Lung (tissue), 12 donors: ENCODE results near the gene CACNA1C. TPM values are rescaled to one million over a fixed set of nuclear protein-coding genes. Genes with fewer than 3 reads are reported as not detected.

Experiments used
- ATAC-seq: fragments of 200-7000 bp; cut with Tn5 transposase; one replicate; pipeline ENCODE4 v1.9.1; 2020; ENCODE audit warnings: moderate number of reproducible peaks; ENCODE audit not compliant: insufficient read depth, low FRiP score
- DNase-seq, 3 donors: peaks; one replicate each; pipeline ENCODE4 v3.0.0-alpha.2; 2013 to 2017
- H3K27ac ChIP-seq, 2 donors: one replicate each; pipeline ENCODE4 v1.5.1; 2013; ENCODE audit warnings: mild to moderate bottlenecking in 2 of 2, moderate library complexity in 2 of 2, control low read depth in 1 of 2, inconsistent platforms in 1 of 2, low read depth in 1 of 2, low read length in 1 of 2
- H3K27me3 ChIP-seq, 3 donors: one replicate each; pipeline ENCODE4 v1.5.1; 2013; ENCODE audit warnings: low read length in 2 of 3; ENCODE audit not compliant: control insufficient read depth in 3 of 3, insufficient read depth in 3 of 3
- H3K36me3 ChIP-seq, 4 donors: one replicate each; pipeline ENCODE4 v1.5.1; 2013; ENCODE audit warnings: low read length in 4 of 4, mild to moderate bottlenecking in 1 of 4, moderate library complexity in 1 of 4; ENCODE audit not compliant: control insufficient read depth in 4 of 4, insufficient read depth in 4 of 4
- H3K4me1 ChIP-seq, 5 donors: one replicate each; pipeline ENCODE4 v1.5.1; 2013; ENCODE audit warnings: low read length in 5 of 5, mild to moderate bottlenecking in 2 of 5, moderate library complexity in 1 of 5; ENCODE audit not compliant: control insufficient read depth in 5 of 5, insufficient read depth in 5 of 5
- H3K4me3 ChIP-seq: one replicate; pipeline ENCODE4 v1.5.1; 2013; ENCODE audit warnings: mild to moderate bottlenecking, control low read depth, moderate library complexity
- H3K9ac ChIP-seq, 2 donors: one replicate each; pipeline ENCODE4 v1.5.1; 2013; ENCODE audit warnings: low read length in 2 of 2, control low read depth in 1 of 2; ENCODE audit not compliant: insufficient read depth in 1 of 2
- H3K9me3 ChIP-seq, 4 donors: one replicate each; pipeline ENCODE4 v1.5.1; 2013; ENCODE audit warnings: low read length in 3 of 4, mild to moderate bottlenecking in 1 of 4, moderate library complexity in 1 of 4; ENCODE audit not compliant: control insufficient read depth in 4 of 4, insufficient read depth in 3 of 4
- CTCF ChIP-seq: IDR thresholded peaks from 2 replicates; pipeline ENCODE4 v1.5.1; 2012; ENCODE audit warnings: mild to moderate bottlenecking; ENCODE audit errors: control extremely low read depth, extremely low read depth
- WGBS, 2 donors: extraction: QIAGEN DNeasy Blood & Tissue Kit; methylation state at CpG; one replicate each; pipeline ENCODE4 v1.1.7; 2013; 5-methylcytosine and 5-hydroxymethylcytosine counted together
- polyA plus RNA-seq, 2 donors: library from polyadenylated mRNA; stranded (reverse); fragments of 200-250 nt; gene quantifications; one replicate each; pipeline ENCODE4 v1.2.1, GENCODE V29; 2013
- total RNA-seq, 2 donors: library from RNA; depleted of rRNA in 1 of 2; stranded (reverse); fragments of >200 nt in 1 of 2; gene quantifications; one replicate each; pipeline ENCODE4 v1.2.1, GENCODE V29; 2014 to 2021
- donor health status: control.
- donor health status: control.
- donor health status: Bipolar disorder and iron deficiency.
- donor health status: healthy.
- donor health status: DM: yes; HTN: yes; CAD: no.

Gene CACNA1C
- total and polyA plus RNA-seq, 4 donors = 3.2 to 17.5 (median 7.5) TPM

DNA sequence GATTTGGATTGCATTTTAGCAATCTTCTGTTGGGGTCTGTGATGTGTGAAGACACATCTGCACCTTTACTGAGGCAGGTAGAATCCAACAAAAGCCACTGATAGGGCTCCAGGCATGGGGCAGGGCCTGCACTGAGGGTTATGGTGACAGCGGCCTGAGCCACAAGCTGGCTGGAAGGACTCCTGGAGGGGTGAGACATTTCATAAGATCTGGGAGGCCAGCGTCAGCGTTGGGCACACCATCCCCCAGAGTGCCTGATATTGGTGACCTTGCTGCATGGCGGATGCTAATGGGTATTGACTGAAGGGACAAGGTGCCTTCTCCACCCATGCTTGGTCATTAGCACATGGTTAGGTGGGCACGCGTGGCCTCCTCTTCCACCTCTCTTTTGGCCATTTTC lies 187.6 kb downstream of the CACNA1C start:
- no peaks in the 10 kb centered on the region for H3K36me3 ChIP-seq
- ATAC-seq (no peak), DNase-seq (no peak)
- no peak overlapping the region for H3K9ac ChIP-seq
- H3K4me1 ChIP-seq = peaks cover 2 to 21% (median 11%) of the 10 kb centered on the region in 5 donors
- peak overlapping the region in 1 of 2 donors; percentile 37 for H3K27ac ChIP-seq
- H3K4me3 ChIP-seq = no peak overlapping the region
- H3K27me3 ChIP-seq = no peaks in the 10 kb centered on the region
- no peaks in the 10 kb centered on the region for H3K9me3 ChIP-seq
- TF ChIP-seq CTCF = no peak
- WGBS, 2 donors = 91 to 92% methylated on average over 6 of the region's 6 CpGs

GRCh38 chr12:2240984-2241383 lies 188.2 kb downstream of the CACNA1C start:
- no peak for DNase-seq
- no peak overlapping the region for H3K4me3 ChIP-seq
- no peaks in the 10 kb centered on the region for H3K27me3 ChIP-seq
- no peak for TF ChIP-seq CTCF
- no peak for ATAC-seq
- peaks cover 2 to 21% (median 11%) of the 10 kb centered on the region in 5 donors for H3K4me1 ChIP-seq
- H3K36me3 ChIP-seq = no peaks in the 10 kb centered on the region
- H3K9me3 ChIP-seq = no peaks in the 10 kb centered on the region
- 77 to 79% methylated on average over 8 of the region's 8 CpGs for WGBS, 2 donors
- no peak overlapping the region for H3K9ac ChIP-seq
- H3K27ac ChIP-seq = peak overlapping the region in 1 of 2 donors; percentile 29

DNA sequence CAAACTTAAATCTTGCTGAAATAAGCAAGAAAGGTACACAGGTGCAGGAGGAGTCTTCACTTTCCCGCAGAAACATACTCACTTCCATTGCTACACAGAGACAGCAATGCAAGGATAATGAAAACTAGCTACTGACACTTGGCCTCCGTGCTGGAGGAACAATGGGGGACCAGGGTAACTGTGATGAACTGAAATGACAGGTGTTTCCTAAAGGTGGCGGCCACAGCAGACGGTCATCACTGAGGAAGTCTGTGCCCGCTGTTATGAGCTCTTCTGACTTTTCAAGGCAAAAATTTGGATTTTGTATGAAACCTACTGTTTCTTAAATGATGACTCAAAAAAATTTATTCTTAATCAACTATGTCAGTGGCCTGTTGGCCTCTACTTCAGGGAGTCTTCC lies 189.4 kb downstream of the CACNA1C start:
- no peak for TF ChIP-seq CTCF
- H3K27me3 ChIP-seq = no peaks in the 10 kb centered on the region
- H3K27ac ChIP-seq = peak overlapping the region in 1 of 2 donors; percentile 22
- ATAC-seq (no peak), DNase-seq (no peak)
- H3K9me3 ChIP-seq = no peaks in the 10 kb centered on the region
- H3K36me3 ChIP-seq = no peaks in the 10 kb centered on the region
- peaks cover 2 to 23% (median 11%) of the 10 kb centered on the region in 5 donors for H3K4me1 ChIP-seq
- H3K9ac ChIP-seq = no peak overlapping the region
- WGBS, 2 donors = 69 to 74% methylated on average over 5 of the region's 5 CpGs
- no peak overlapping the region for H3K4me3 ChIP-seq

DNA sequence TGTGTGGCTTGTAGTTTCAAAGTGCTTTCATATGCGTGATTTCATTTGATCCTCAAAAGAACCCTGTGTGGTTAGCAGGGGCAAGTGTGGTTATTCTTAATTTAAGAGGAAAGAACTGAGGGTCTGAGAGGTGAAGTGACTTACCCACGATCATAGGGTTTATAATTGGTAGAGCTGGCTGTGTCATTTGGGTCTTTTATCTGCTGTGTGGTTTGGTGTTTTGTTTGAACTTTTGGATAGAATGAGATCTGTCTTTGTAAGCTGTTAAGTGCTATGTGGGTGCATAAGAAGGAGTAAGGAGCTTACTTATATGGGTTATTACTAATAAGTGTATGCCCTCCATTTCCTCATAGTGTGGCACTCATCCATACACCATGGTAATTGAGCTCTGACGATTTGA lies 190.0 kb downstream of the CACNA1C start:
- Histone ChIP-seq H3K9ac (no peak overlapping the region), H3K36me3 (no peaks in the 10 kb centered on the region), H3K27me3 (no peaks in the 10 kb centered on the region), H3K9me3 (no peaks in the 10 kb centered on the region), H3K4me3 (no peak overlapping the region), H3K4me1 (peaks cover 2 to 22% (median 11%) of the 10 kb centered on the region in 5 donors), H3K27ac (peak overlapping the region in 1 of 2 donors; percentile 24)
- no peak for TF ChIP-seq CTCF
- ATAC-seq (no peak), DNase-seq (no peak)
- 86 to 88% methylated on average over 3 of the region's 3 CpGs for WGBS, 2 donors
